Measurements from ENCODE around the gene NSD2. TPM values are rescaled to one million over a fixed set of nuclear protein-coding genes. Genes with fewer than 3 reads are reported as not detected.

The NSD2 gene
- total and polyA plus RNA-seq, 9 of the 15 experiments (the other 6 are each of a cell fraction or from before 2014, with no cell fraction given) = 6.4 to 126 (median 58.8) TPM

GRCh38 chr4:2007804-2008670 lies 136.8 kb downstream of the NSD2 start:
- ATAC-seq = peak; percentile 11
- Histone ChIP-seq H3K4me3 (peak overlapping the region; percentile 89), H3K27ac (ENCODE audit: extremely low read depth, low read depth, low read length) (peak overlapping the region; percentile 98), H3K27me3 (ENCODE audit: control insufficient read depth in 2 of 2, insufficient read depth in 2 of 2, low read length in 2 of 2) (no peaks in the 10 kb centered on the region), H3K79me2 (ENCODE audit: control insufficient read depth, insufficient read depth, low read length) (peaks cover 57% of the 10 kb centered on the region), H2AFZ (ENCODE audit: low read depth, low read length) (peak overlapping the region; percentile 100; the same call in 1 of the 2 replicates), H3K9me3 (replicated peaks; ENCODE audit: control insufficient read depth, insufficient read depth, low read depth, low read length) (no peaks in the 10 kb centered on the region), H3K9ac (ENCODE audit: insufficient read depth in 1 of 2, low read depth in 2 of 2, low read length in 2 of 2) (peak overlapping the region; percentile 94 to 100), H3K9me1 (ENCODE audit: control insufficient read depth, insufficient read depth, low read length) (no peaks in the 10 kb centered on the region), H3K36me3 (ENCODE audit: control insufficient read depth, insufficient read depth, low read length) (peaks cover 41% of the 10 kb centered on the region), H3K4me2 (ENCODE audit: insufficient read depth, low read length) (peak overlapping the region; percentile 100), H4K20me1 (replicated peaks; ENCODE audit: control insufficient read depth, insufficient read depth, low read length) (peaks cover 22% of the 10 kb centered on the region), H3K4me1 (replicated peaks in 1 of 2; ENCODE audit: control insufficient read depth in 2 of 2, insufficient read depth in 2 of 2, low read length in 2 of 2) (peaks cover 15 to 28% of the 10 kb centered on the region in 2 experiments; a peak in 4 of 5 replicates)
- ChIA-PET CTCF (ENCODE audit: low intra/inter-chr PET ratio) (no interaction called here), POLR2A (interaction anchor here (0.5 to 1.8 kb wide), 8 partner anchors 7 to 795 kb away, joined by 3 to 10 read pairs (median 3); no protein-coding TSS in a partner anchor)
- intact Hi-C loops (cut with micrococcal nuclease) (loop anchor here (5.0 kb wide), 1 partner anchor 34 kb away; a partner anchor contains a TSS), in situ Hi-C loops (cut with MboI) (no loop called here)
- no peak for FAIRE-seq
- 0% methylated on average over 27 of the region's 57 CpGs for WGBS (ENCODE audit: insufficient coverage, low coverage, missing lambda C conversion rate)
- peak; percentile 39 to 74 (median 59) for DNase-seq (ENCODE audit: extremely low read depth in 1 of 4, low spot score in 3 of 4)
- BruUV-seq (replicated peaks) = no TSS peak
- TF ChIP-seq NELFE (IDR thresholded peaks at IDR 0.05; ENCODE audit: insufficient read depth, insufficient read length) (no peak), ZNF212 (CRISPR knock-in tag; IDR thresholded peaks at IDR 0.05) (no peak), CBFB (CRISPR knock-in tag; IDR thresholded peaks at IDR 0.05) (no peak), MAZ (CRISPR knock-in tag; conservative IDR thresholded peaks at IDR 0.05 in 1 of 2, IDR thresholded peaks at IDR 0.05 in 1 of 2) (no peak), THAP12 (CRISPR knock-in tag; IDR thresholded peaks at IDR 0.05) (no peak), DPF2 (IDR thresholded peaks at IDR 0.05) (no peak), POLR2AphosphoS2 (IDR thresholded peaks at IDR 0.05; ENCODE audit: low read length) (no peak), ZBTB7A (IDR thresholded peaks at IDR 0.05; ENCODE audit: borderline replicate concordance, control insufficient read depth, low read depth, low read length) (peak; percentile 77), NR1H2 (CRISPR knock-in tag; IDR thresholded peaks at IDR 0.05) (0 out of 2 replicates have a peak, but pooled peaks have one; percentile 58), HMBOX1 (IDR thresholded peaks at IDR 0.05) (no peak), ZNF592 (IDR thresholded peaks at IDR 0.05) (no peak), SAP30 (IDR thresholded peaks at IDR 0.05; ENCODE audit: borderline replicate concordance, insufficient read depth, low read depth, low read length, poor library complexity, severe bottlenecking) (peak; percentile 43), MXI1 (IDR thresholded peaks at IDR 0.05; ENCODE audit: low read depth, low read length) (peak; percentile 69; the same call in 1 of the 2 replicates)

All from K562 (cell line).